H9 (cell line): ENCODE measurements around the gene SETD6. TPM values are rescaled to one million over a fixed set of nuclear protein-coding genes. Genes with fewer than 3 reads are reported as not detected.

Source experiments
- DNase-seq: peaks from one replicate; pipeline ENCODE4 v3.0.0-alpha.2; 2017
- H2AFZ ChIP-seq: one replicate; pipeline ENCODE4 v1.6.1; 2013; ENCODE audit warnings: mild to moderate bottlenecking, low read length, control low read depth, moderate library complexity
- H2AK5ac ChIP-seq: 2 replicates; pipeline ENCODE4 v1.6.1; 2013; ENCODE audit warnings: low read length, control low read depth, mixed read lengths; ENCODE audit not compliant: insufficient read length
- H2BK120ac ChIP-seq: one replicate; pipeline ENCODE4 v1.6.1; 2013; ENCODE audit warnings: low read depth, mild to moderate bottlenecking, low read length, control low read depth, inconsistent platforms; ENCODE audit not compliant: poor library complexity, severe bottlenecking
- H2BK12ac ChIP-seq: 2 replicates; pipeline ENCODE4 v1.6.1; 2013; ENCODE audit warnings: low read length, control low read depth, mixed read lengths, low read depth; ENCODE audit not compliant: insufficient read length
- H2BK15ac ChIP-seq: 2 replicates; pipeline ENCODE4 v1.6.1; 2013; ENCODE audit warnings: low read depth, low read length, control low read depth
- H2BK20ac ChIP-seq: one replicate; pipeline ENCODE4 v1.6.1; 2013; ENCODE audit warnings: low read depth, mild to moderate bottlenecking, low read length, control low read depth, inconsistent platforms; ENCODE audit not compliant: poor library complexity, severe bottlenecking
- H2BK5ac ChIP-seq: 2 replicates; pipeline ENCODE4 v1.6.1; 2013; ENCODE audit warnings: low read length, control low read depth, mixed read lengths; ENCODE audit not compliant: insufficient read length
- H3K14ac ChIP-seq: 2 replicates; pipeline ENCODE4 v1.6.1; 2013; ENCODE audit warnings: low read length, control low read depth; ENCODE audit not compliant: insufficient read depth
- H3K18ac ChIP-seq: 2 replicates; pipeline ENCODE4 v1.6.1; 2013; ENCODE audit warnings: low read depth, mild to moderate bottlenecking, mixed read lengths, low read length, control low read depth; ENCODE audit not compliant: insufficient read length
- H3K23ac ChIP-seq: 2 replicates; pipeline ENCODE4 v1.6.1; 2013; ENCODE audit warnings: low read length, control low read depth, mixed read lengths, low read depth; ENCODE audit not compliant: insufficient read length
- H3K23me2 ChIP-seq: 2 replicates; pipeline ENCODE4 v1.6.1; 2013; ENCODE audit warnings: low read depth, mild to moderate bottlenecking, mixed read lengths, low read length, control low read depth; ENCODE audit not compliant: insufficient read length, poor library complexity, severe bottlenecking
- H3K27ac ChIP-seq: 2 replicates; pipeline ENCODE4 v1.5.1; 2013; ENCODE audit warnings: low read length, control low read depth, mixed read lengths, low read depth; ENCODE audit not compliant: insufficient read length
- H3K27me3 ChIP-seq: 2 replicates; pipeline ENCODE4 v1.6.1; 2013; ENCODE audit warnings: low read length, control low read depth, inconsistent platforms; ENCODE audit not compliant: insufficient read depth
- H3K4ac ChIP-seq: 2 replicates; pipeline ENCODE4 v1.6.1; 2013; ENCODE audit warnings: low read depth, mild to moderate bottlenecking, control low read depth, inconsistent platforms, low read length, moderate library complexity
- H3K4me1 ChIP-seq: 2 replicates; pipeline ENCODE4 v1.6.1; 2013; ENCODE audit warnings: low read length, control low read depth, inconsistent platforms; ENCODE audit not compliant: insufficient read depth
- H3K4me2 ChIP-seq: 2 replicates; pipeline ENCODE4 v1.6.1; 2013; ENCODE audit warnings: low read length, control low read depth, mixed read lengths; ENCODE audit not compliant: insufficient read length, insufficient read depth
- H3K56ac ChIP-seq: 2 replicates; pipeline ENCODE4 v1.6.1; 2013; ENCODE audit warnings: low read depth, mild to moderate bottlenecking, mixed read lengths, low read length, control low read depth; ENCODE audit not compliant: insufficient read length
- H3K79me1 ChIP-seq: 2 replicates; pipeline ENCODE4 v1.6.1; 2013; ENCODE audit warnings: low read depth, mild to moderate bottlenecking, moderate library complexity, low read length, control low read depth, inconsistent platforms; ENCODE audit not compliant: insufficient read depth, poor library complexity, severe bottlenecking
- H3K79me2 ChIP-seq: 2 replicates; pipeline ENCODE4 v1.6.1; 2013; ENCODE audit warnings: low read length, control low read depth, inconsistent platforms; ENCODE audit not compliant: insufficient read depth
- H3K9ac ChIP-seq: 2 replicates; pipeline ENCODE4 v1.6.1; 2013; ENCODE audit warnings: low read length, control low read depth, mixed read lengths; ENCODE audit not compliant: insufficient read length; ENCODE audit errors: extremely low read depth
- H3K9me3 ChIP-seq: one replicate; pipeline ENCODE4 v1.6.1; 2013; ENCODE audit warnings: low read depth, low read length, inconsistent platforms; ENCODE audit not compliant: control insufficient read depth
- H3T11ph ChIP-seq: one replicate; pipeline ENCODE4 v1.6.1; 2013; ENCODE audit warnings: mild to moderate bottlenecking, low read length, control low read depth, inconsistent platforms
- H4K20me1 ChIP-seq: one replicate; pipeline ENCODE4 v1.6.1; 2013; ENCODE audit not compliant: control insufficient read depth, insufficient read length, insufficient read depth
- H4K5ac ChIP-seq: 2 replicates; pipeline ENCODE4 v1.6.1; 2013; ENCODE audit warnings: low read depth, mild to moderate bottlenecking, mixed read lengths, low read length, control low read depth; ENCODE audit not compliant: insufficient read length
- H4K8ac ChIP-seq: replicated peaks from 2 replicates; pipeline ENCODE4 v1.6.1; 2013; ENCODE audit warnings: low read length, control low read depth, mixed read lengths, low read depth; ENCODE audit not compliant: insufficient read length
- H4K91ac ChIP-seq: 2 replicates; pipeline ENCODE4 v1.6.1; 2013; ENCODE audit warnings: low read depth, mild to moderate bottlenecking, moderate library complexity, mixed read lengths, low read length, control low read depth; ENCODE audit not compliant: insufficient read length
- H3K27ac Mint-ChIP-seq, 3 experiments: 2 replicates in 2 of 3; 3 replicates in 1 of 3; pipeline ENCODE4 v1.8.0; 2020 to 2021; ENCODE audit warnings: mixed read lengths in 3 of 3, mild to moderate bottlenecking in 1 of 3, moderate library complexity in 1 of 3
- H3K27me3 Mint-ChIP-seq: 2 replicates; pipeline ENCODE4 v1.8.0; 2021; ENCODE audit warnings: low read depth, mild to moderate bottlenecking, moderate library complexity, mixed read lengths
- H3K36me3 Mint-ChIP-seq, 3 experiments: 2 replicates in 2 of 3; 3 replicates in 1 of 3; pipeline ENCODE4 v1.8.0; 2020 to 2021; ENCODE audit warnings: low read depth in 3 of 3, mixed read lengths in 3 of 3; ENCODE audit not compliant: insufficient read depth in 1 of 3
- H3K4me1 Mint-ChIP-seq, 2 experiments: 2 replicates each; pipeline ENCODE4 v1.8.0; 2020; ENCODE audit warnings: mixed read lengths in 2 of 2
- H3K4me3 Mint-ChIP-seq, 2 experiments: 2 replicates in 1 of 2; 3 replicates in 1 of 2; pipeline ENCODE4 v1.8.0; 2020 to 2021; ENCODE audit warnings: mild to moderate bottlenecking in 2 of 2, mixed read lengths in 2 of 2, moderate library complexity in 1 of 2
- H3K9me3 Mint-ChIP-seq, 2 experiments: 2 replicates in 1 of 2; 3 replicates in 1 of 2; pipeline ENCODE4 v1.8.0; 2020; ENCODE audit warnings: mild to moderate bottlenecking in 2 of 2, mixed read lengths in 2 of 2, moderate library complexity in 1 of 2
- CTCF ChIP-seq: fragments of 200-600 bp; sonication (generic); conservative IDR thresholded peaks from 3 replicates; pipeline ENCODE4 v1.8.0; 2021; ENCODE audit warnings: antibody characterized with exemption, mild to moderate bottlenecking
- WGBS: extraction: QIAGEN DNeasy Blood & Tissue Kit; methylation state at CpG from one replicate; pipeline ENCODE4 v1.1.7; 2013; ENCODE audit warnings: missing lambda C conversion rate, low lambda C conversion rate, mixed read lengths; ENCODE audit not compliant: insufficient read length; ENCODE audit errors: extremely low coverage; 5-methylcytosine and 5-hydroxymethylcytosine counted together
- total RNA-seq: library from RNA; stranded (reverse); gene quantifications from 2 replicates; pipeline ENCODE4 v1.2.1, GENCODE V29; 2021

Gene SETD6
- total RNA-seq, 1 experiment from 2014 or later: 55.6 TPM

GRCh38 chr16:58478427-58478826, 36.9 kb upstream of the SETD6 start:
- DNase-seq: no peak
- H3K23me2 ChIP-seq: no peaks in the 10 kb centered on the region
- no peak overlapping the region for H3K14ac ChIP-seq
- no peak overlapping the region for H3K56ac ChIP-seq
- no peak overlapping the region for H3K4me2 ChIP-seq
- H3T11ph ChIP-seq: no peak overlapping the region
- peaks cover 4 to 24% of the 10 kb centered on the region in 2 experiments; a peak in 3 of 4 replicates for H3K4me1 Mint-ChIP-seq
- no peak overlapping the region for H2BK15ac ChIP-seq
- H3K4ac ChIP-seq: no peak overlapping the region
- no peak overlapping the region for H2AFZ ChIP-seq
- H3K79me1 ChIP-seq: no peaks in the 10 kb centered on the region
- H2BK120ac ChIP-seq: no peak overlapping the region
- no peak overlapping the region for H4K5ac ChIP-seq
- no peaks in the 10 kb centered on the region for H3K4me1 ChIP-seq
- no peak for TF ChIP-seq CTCF
- H3K4me3 Mint-ChIP-seq: no peak overlapping the region
- no peaks in the 10 kb centered on the region for H3K27me3 ChIP-seq
- no peak overlapping the region for H3K27ac ChIP-seq
- H2BK12ac ChIP-seq: no peak overlapping the region
- no peak overlapping the region for H3K18ac ChIP-seq
- WGBS: no CpG with 5 or more reads among the region's 2 CpGs
- no peaks in the 10 kb centered on the region for H3K9me3 Mint-ChIP-seq
- no peak overlapping the region for H4K8ac ChIP-seq
- H4K20me1 ChIP-seq: no peaks in the 10 kb centered on the region
- no peak overlapping the region for H4K91ac ChIP-seq
- H3K36me3 Mint-ChIP-seq: no peaks in the 10 kb centered on the region
- no peak overlapping the region for H2BK20ac ChIP-seq
- H3K27ac Mint-ChIP-seq: no peak overlapping the region
- no peak overlapping the region for H2BK5ac ChIP-seq
- no peaks in the 10 kb centered on the region for H3K79me2 ChIP-seq
- H3K9ac ChIP-seq: no peak overlapping the region
- H3K23ac ChIP-seq: no peak overlapping the region
- no peak overlapping the region for H2AK5ac ChIP-seq
- H3K27me3 Mint-ChIP-seq: peaks cover 13% of the 10 kb centered on the region
- H3K9me3 ChIP-seq: no peaks in the 10 kb centered on the region
